ENCODE results near the gene FAM222A. TPM values are rescaled to one million over a fixed set of nuclear protein-coding genes. Genes with fewer than 3 reads are reported as not detected.

The FAM222A gene
- total RNA-seq, 1 experiment from 2014 or later: 12.8 TPM

- Histone ChIP-seq H3K9me3 (ENCODE audit: control insufficient read depth, insufficient read depth, low read depth, low read length) (no peaks in the 10 kb centered on the region), H3K27me3 (ENCODE audit: control insufficient read depth, insufficient read depth, low read length) (no peaks in the 10 kb centered on the region), H3K4me3 (ENCODE audit: low read depth in 2 of 2, low read length in 2 of 2) (no peak overlapping the region), H3K27ac (ENCODE audit: low read length) (no peak overlapping the region), H3K4me1 (ENCODE audit: control insufficient read depth, insufficient read depth, low read length) (no peaks in the 10 kb centered on the region), H3K36me3 (ENCODE audit: control insufficient read depth, insufficient read depth, low read length) (no peaks in the 10 kb centered on the region)
- intact Hi-C loops (cut with micrococcal nuclease; ENCODE audit: unreplicated experiment) (no loop called here), in situ Hi-C loops (cut with HindIII; ENCODE audit: low pct_unique_long_range_greater_than_20kb, low sequenced_read_pairs) (no loop called here)
- no peak for TF ChIP-seq POLR2AphosphoS5 (IDR thresholded peaks at IDR 0.05; ENCODE audit: low read depth, low read length)
- no peak for TF ChIP-seq SIN3A (IDR thresholded peaks at IDR 0.05; ENCODE audit: borderline replicate concordance, insufficient read depth, low read depth, low read length)
- no peak for TF ChIP-seq CTCF (IDR thresholded peaks at IDR 0.05)
- TF ChIP-seq, protein P1, sequence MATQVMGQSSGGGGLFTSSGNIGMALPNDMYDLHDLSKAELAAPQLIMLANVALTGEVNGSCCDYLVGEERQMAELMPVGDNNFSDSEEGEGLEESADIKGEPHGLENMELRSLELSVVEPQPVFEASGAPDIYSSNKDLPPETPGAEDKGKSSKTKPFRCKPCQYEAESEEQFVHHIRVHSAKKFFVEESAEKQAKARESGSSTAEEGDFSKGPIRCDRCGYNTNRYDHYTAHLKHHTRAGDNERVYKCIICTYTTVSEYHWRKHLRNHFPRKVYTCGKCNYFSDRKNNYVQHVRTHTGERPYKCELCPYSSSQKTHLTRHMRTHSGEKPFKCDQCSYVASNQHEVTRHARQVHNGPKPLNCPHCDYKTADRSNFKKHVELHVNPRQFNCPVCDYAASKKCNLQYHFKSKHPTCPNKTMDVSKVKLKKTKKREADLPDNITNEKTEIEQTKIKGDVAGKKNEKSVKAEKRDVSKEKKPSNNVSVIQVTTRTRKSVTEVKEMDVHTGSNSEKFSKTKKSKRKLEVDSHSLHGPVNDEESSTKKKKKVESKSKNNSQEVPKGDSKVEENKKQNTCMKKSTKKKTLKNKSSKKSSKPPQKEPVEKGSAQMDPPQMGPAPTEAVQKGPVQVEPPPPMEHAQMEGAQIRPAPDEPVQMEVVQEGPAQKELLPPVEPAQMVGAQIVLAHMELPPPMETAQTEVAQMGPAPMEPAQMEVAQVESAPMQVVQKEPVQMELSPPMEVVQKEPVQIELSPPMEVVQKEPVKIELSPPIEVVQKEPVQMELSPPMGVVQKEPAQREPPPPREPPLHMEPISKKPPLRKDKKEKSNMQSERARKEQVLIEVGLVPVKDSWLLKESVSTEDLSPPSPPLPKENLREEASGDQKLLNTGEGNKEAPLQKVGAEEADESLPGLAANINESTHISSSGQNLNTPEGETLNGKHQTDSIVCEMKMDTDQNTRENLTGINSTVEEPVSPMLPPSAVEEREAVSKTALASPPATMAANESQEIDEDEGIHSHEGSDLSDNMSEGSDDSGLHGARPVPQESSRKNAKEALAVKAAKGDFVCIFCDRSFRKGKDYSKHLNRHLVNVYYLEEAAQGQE (IDR thresholded peaks at IDR 0.05; ENCODE audit: insufficient read depth in 1 of 2, low read depth in 2 of 2, low read length in 1 of 2): no peak
- TF ChIP-seq TCF7L2 (IDR thresholded peaks at IDR 0.05; ENCODE audit: low read depth, low read length): no peak
- POLR2A ChIA-PET: no interaction called here
- CTCF ChIA-PET: interaction anchor here (0.5 kb wide), 1 partner anchor 72 kb away, joined by 3 read pairs; no protein-coding TSS in a partner anchor
- DNase-seq (ENCODE audit: low read depth, low spot score): no peak
- no TSS peak for BruUV-seq (replicated peaks)
- ATAC-seq: no peak
Measured at GRCh38 chr12:109732321-109733305, 19.0 kb downstream of the FAM222A start.

DNA sequence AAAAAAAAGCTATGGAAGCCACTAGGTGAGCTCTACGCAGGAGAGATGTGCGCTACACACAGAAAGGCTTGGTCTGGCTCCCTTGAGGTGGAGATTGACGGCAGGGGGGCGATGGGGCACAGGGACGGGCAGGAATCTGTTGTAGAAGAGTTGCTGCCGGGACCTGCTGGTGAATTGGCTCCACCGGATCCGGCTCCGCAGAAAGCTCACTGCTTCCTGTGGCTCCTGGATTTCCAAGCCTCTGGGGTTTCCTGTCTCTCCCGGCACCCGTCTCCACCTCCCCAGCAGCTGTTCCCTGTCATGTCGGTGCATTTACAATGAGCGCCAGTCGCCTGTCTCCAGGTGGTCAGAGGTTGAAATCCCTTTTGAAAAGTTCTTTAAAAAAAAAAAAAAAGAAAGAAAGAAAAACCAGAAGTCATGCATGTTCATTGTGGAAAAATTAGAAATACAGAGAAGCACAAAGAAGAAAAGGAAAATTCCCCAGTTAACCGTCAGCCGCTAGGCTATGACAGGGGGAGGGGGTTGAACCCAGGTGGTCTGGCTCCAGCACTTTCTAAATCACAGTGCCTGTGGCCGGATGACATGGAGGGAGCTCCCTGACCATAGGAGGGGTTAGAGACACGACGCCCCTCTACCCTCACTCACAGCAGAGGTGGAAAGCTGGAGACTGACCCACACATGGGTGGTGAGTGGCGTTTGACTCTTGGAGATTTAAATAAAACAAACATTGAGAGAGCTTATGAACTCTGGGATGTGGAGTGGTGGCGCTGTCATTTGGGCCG lies 20.8 kb downstream of the FAM222A start:
- no peaks in the 10 kb centered on the region for H3K27me3 ChIP-seq (ENCODE audit: control insufficient read depth, insufficient read depth, low read length)
- ChIA-PET POLR2A (no interaction called here), CTCF (no interaction called here)
- H3K27ac ChIP-seq (ENCODE audit: low read length): no peak overlapping the region
- no peaks in the 10 kb centered on the region for H3K4me1 ChIP-seq (ENCODE audit: control insufficient read depth, insufficient read depth, low read length)
- DNase-seq (ENCODE audit: low read depth, low spot score) (no peak), ATAC-seq (no peak)
- in situ Hi-C loops (cut with HindIII; ENCODE audit: low pct_unique_long_range_greater_than_20kb, low sequenced_read_pairs): no loop called here
- TF ChIP-seq, protein P1 (IDR thresholded peaks at IDR 0.05; ENCODE audit: insufficient read depth in 1 of 2, low read depth in 2 of 2, low read length in 1 of 2): no peak
- TF ChIP-seq SIN3A (IDR thresholded peaks at IDR 0.05; ENCODE audit: borderline replicate concordance, insufficient read depth, low read depth, low read length): no peak
- no TSS peak for BruUV-seq (replicated peaks)
- intact Hi-C loops (cut with micrococcal nuclease; ENCODE audit: unreplicated experiment): no loop called here
- no peaks in the 10 kb centered on the region for H3K36me3 ChIP-seq (ENCODE audit: control insufficient read depth, insufficient read depth, low read length)
- H3K9me3 ChIP-seq (ENCODE audit: control insufficient read depth, insufficient read depth, low read depth, low read length): no peaks in the 10 kb centered on the region
- H3K4me3 ChIP-seq (ENCODE audit: low read depth in 2 of 2, low read length in 2 of 2): no peak overlapping the region
